A549 (cell line): ENCODE data around the gene TREM2.

Experiments
- CBX2 ChIP-seq: fragments of 200-600 bp; sonication (generic); IDR thresholded peaks from 2 replicates; pipeline ENCODE4 v1.6.1; 2016; ENCODE audit warnings: low read depth, mild to moderate bottlenecking, borderline replicate concordance
- CEBPB ChIP-seq, 2 experiments: fragments of >200 bp in 1 of 2; sonication (Bioruptor Twin) in 1 of 2; formaldehyde crosslinking in 1 of 2; IDR thresholded peaks; 2 replicates each; pipeline ENCODE4 v1.6.1; 2012 to 2016
- CTCF ChIP-seq: fragments of >200 bp; sonication (Bioruptor Twin); formaldehyde crosslinking; IDR thresholded peaks from 3 replicates; pipeline ENCODE4 v1.5.1; 2016
- EP300 ChIP-seq, 2 experiments: fragments of >200 bp; sonication (Bioruptor Twin); formaldehyde crosslinking; IDR thresholded peaks; 2 replicates in 1 of 2; 3 replicates in 1 of 2; pipeline ENCODE4 v1.6.1; 2016 to 2017
- HDAC2 ChIP-seq: fragments of 200-600 bp; sonication (generic); IDR thresholded peaks from 2 replicates; pipeline ENCODE4 v1.6.1; 2016
- JUN ChIP-seq, 2 experiments: fragments of >200 bp; sonication (Bioruptor Twin); formaldehyde crosslinking; IDR thresholded peaks; 2 replicates in 1 of 2; 3 replicates in 1 of 2; pipeline ENCODE4 v1.6.1; 2016 to 2017
- MAFK ChIP-seq: fragments of 450-650 bp; IDR thresholded peaks from 2 replicates; pipeline ENCODE4 v1.6.1; 2014; ENCODE audit not compliant: partially characterized antibody
- POLR2A ChIP-seq: IDR thresholded peaks from 2 replicates; pipeline ENCODE4 v1.6.1; 2012; ENCODE audit warnings: mild to moderate bottlenecking, low read length
- RFX5 ChIP-seq: fragments of 450-650 bp; IDR thresholded peaks from 2 replicates; pipeline ENCODE4 v1.7.1; 2014; ENCODE audit warnings: antibody characterized with exemption, mild to moderate bottlenecking, moderate library complexity
- SREBF2 ChIP-seq: fragments of 450-650 bp; IDR thresholded peaks from 2 replicates; pipeline ENCODE4 v1.6.1; 2014; ENCODE audit warnings: mild to moderate bottlenecking, moderate library complexity
- TFCP2L1 ChIP-seq: fragments of 250-450 bp; sonication (Bioruptor Pico); IDR thresholded peaks from 2 replicates; pipeline ENCODE4 v1.5.0; 2021; ENCODE audit warnings: mild to moderate bottlenecking
- ZC3H11A ChIP-seq: fragments of 450-650 bp; IDR thresholded peaks from 2 replicates; pipeline ENCODE4 v1.6.1; 2014; ENCODE audit warnings: antibody characterized with exemption, mild to moderate bottlenecking
- TF ChIP-seq, protein P1 (sequence below): fragments of 250-450 bp; sonication (Bioruptor Pico); IDR thresholded peaks from 2 replicates; pipeline ENCODE4 v1.5.0; 2021; ENCODE audit warnings: mild to moderate bottlenecking, moderate library complexity, borderline replicate concordance
- TF ChIP-seq, protein P2 (sequence below): IDR thresholded peaks from 2 replicates; pipeline ENCODE4 v1.6.1; 2012; ENCODE audit warnings: low read depth, borderline replicate concordance

DNA sequence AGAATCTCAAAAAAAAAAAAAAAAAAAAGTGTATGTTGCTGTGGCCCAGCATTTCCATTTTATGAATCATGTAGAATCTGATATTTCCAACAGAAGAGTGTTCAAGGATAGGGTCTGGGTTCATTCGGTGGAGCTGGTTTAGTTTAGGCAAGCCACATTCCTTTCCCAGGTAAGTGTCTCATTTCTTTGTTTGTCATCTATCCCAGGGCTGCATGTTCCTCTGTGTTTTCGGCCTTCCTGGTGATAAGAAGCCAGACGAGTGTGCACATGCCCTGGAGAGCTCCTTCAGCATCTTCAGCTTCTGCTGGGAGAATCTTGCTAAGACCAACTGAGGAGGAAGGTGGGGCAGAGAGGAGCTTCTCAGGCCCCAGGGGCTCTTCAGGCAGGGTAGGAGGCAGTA, 51.9 kb downstream of the TREM2 start:
- TF ChIP-seq HDAC2, result no peak
- TF ChIP-seq CBX2, result no peak
- TF ChIP-seq, protein P1, sequence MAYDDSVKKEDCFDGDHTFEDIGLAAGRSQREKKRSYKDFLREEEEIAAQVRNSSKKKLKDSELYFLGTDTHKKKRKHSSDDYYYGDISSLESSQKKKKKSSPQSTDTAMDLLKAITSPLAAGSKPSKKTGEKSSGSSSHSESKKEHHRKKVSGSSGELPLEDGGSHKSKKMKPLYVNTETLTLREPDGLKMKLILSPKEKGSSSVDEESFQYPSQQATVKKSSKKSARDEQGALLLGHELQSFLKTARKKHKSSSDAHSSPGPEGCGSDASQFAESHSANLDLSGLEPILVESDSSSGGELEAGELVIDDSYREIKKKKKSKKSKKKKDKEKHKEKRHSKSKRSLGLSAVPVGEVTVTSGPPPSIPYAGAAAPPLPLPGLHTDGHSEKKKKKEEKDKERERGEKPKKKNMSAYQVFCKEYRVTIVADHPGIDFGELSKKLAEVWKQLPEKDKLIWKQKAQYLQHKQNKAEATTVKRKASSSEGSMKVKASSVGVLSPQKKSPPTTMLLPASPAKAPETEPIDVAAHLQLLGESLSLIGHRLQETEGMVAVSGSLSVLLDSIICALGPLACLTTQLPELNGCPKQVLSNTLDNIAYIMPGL (CRISPR knock-in tag), result no peak
- no peak for TF ChIP-seq EP300 (IDR thresholded peaks at IDR 0.05)
- no peak for TF ChIP-seq CTCF
- no peak for TF ChIP-seq POLR2A
- TF ChIP-seq, protein P2, sequence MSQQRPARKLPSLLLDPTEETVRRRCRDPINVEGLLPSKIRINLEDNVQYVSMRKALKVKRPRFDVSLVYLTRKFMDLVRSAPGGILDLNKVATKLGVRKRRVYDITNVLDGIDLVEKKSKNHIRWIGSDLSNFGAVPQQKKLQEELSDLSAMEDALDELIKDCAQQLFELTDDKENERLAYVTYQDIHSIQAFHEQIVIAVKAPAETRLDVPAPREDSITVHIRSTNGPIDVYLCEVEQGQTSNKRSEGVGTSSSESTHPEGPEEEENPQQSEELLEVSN, result no peak
- no peak for TF ChIP-seq TFCP2L1
- no peak for TF ChIP-seq ZC3H11A
- TF ChIP-seq CEBPB (IDR thresholded peaks at IDR 0.05), result no peak
- TF ChIP-seq JUN (IDR thresholded peaks at IDR 0.05), result no peak
- no peak for TF ChIP-seq MAFK
- TF ChIP-seq RFX5, result no peak
- no peak for TF ChIP-seq SREBF2
